Stimulated activated CD8-positive, alpha-beta memory T cell treated with anti-CD3 and anti-CD28 coated beads, Interleukin-15, amount 100 ng/mL, for 1 hour (primary cell): Measurements from ENCODE around the gene BFAR.
"Not testable (repeated sequence)": the region's sequence is repeated elsewhere in the genome, so short reads cannot be mapped to it uniquely, and the experiment has no call there.

Source experiments
- DNase-seq: peaks from one replicate; pipeline ENCODE4 v3.0.0-alpha.2; 2020; ENCODE audit warnings: low read depth

Gene BFAR

DNA sequence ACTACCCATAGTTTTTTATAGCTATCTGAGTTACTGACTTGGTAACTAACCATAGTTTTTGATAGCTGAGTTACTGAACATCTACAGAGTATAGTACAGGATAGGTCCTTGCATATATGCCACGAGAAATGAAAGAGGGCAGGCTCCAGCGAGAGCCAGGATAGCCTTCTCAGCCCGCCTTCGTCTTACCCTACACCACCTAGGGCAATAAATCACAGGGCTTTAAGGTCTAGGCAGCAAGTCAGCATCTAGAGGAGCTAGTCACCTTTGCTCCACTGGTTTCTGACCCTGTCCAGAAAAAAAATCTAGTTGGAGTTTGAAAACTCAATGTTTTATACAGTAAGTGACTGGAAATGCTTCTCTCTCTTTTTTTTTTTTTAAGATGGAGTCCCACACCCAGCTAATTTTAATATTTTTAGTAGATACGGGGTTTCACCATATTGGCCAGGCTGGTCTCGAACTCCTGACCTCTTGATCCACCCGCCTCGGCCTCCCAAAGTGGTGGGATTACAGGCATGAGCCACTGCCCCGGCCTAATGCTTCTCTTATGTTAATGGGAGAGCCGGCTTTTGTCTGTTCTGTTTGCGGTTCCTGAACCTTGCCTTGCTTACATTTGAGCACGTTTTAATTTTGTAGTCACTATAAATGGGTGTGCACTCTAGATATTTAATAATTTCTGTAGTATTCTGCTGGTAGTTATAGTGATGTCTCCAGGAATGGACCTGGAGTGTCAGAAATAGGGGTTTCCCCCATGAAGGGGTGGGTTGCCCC, 2.8 kb downstream of the BFAR start:
- no peak for DNase-seq

DNA sequence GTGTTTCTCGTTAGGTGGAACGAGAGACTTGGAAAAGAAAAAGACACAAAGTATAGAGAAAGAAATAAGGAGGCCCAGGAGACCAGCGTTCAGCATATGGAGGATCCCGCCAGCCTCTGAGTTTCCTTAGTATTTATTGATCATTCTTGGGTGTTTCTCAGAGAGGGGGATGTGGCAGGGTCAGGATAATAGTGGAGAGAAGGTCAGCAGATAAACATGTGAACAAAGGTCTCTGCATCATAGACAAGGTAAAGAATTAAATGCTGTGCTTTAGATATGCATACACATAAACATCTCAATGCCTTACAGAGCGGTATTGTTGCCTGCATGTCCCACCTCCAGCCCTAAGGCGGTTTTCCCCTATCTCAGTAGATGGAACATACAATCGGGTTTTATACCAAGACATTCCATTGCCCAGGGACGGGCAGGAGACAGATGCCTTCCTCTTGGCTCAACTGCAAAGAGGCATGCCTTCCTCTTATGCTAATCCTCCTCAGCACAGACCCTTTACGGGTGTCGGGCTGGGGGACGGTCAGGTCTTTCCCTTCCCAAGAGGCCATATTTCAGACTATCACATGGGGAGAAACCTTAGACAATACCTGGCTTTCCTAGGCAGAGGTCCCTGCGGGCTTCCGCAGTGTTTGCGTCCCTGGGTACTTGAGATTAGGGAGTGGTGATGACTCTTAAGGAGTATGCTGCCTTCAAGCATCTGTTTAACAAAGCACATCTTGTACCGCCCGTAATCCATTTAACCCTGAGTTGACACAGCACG, 3.6 kb downstream of the BFAR start:
- not testable (repeated sequence) for DNase-seq

- DNase-seq = not testable (repeated sequence)
Measured at GRCh38 chr16:14636951-14637240, 4.1 kb downstream of the BFAR start.

- no peak for DNase-seq
Measured at GRCh38 chr16:14640538-14640937, 7.8 kb downstream of the BFAR start.

GRCh38 chr16:14641206-14641605, 8.5 kb downstream of the BFAR start:
- DNase-seq = no peak

- DNase-seq = no peak
Measured at GRCh38 chr16:14641926-14642325, 9.2 kb downstream of the BFAR start.

DNA sequence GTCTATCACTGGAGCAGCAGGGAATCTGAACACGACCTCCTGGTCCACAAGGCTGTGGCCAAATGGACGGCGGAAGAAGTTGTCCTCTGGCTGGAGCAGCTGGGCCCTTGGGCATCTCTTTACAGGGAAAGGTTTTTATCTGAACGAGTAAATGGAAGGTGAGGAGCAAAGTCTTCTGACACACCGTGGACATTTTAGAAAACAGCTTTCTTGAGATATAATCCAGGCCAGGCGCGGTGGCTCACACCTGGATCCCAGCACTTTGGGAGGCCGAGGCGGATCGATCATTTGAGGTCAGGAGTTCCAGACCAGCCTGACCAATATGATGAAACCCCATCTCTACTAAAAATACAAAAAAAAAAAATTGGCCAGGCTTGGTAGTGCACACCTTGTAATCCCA, 17.1 kb downstream of the BFAR start:
- no peak for DNase-seq

DNA sequence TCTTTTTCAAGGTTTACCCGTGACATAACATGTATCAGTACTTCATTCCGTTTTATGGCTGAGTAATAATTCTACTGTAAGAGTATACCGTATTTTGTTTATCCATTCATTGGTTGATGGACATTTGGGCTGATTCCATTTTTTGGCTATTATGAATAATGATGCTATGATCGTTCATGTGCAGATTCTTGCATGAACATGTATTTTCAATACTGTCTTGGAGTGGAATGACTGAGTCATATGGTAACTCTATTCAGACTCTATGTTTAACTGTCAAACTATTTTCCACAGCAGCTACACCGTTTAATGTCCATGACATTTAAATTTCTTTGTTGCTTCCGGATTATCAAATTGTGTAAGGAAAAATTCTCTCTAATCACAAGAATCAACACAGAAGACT, 17.9 kb downstream of the BFAR start:
- DNase-seq = no peak

- no peak for DNase-seq
Measured at GRCh38 chr16:14652726-14653125, 20.0 kb downstream of the BFAR start.

DNA sequence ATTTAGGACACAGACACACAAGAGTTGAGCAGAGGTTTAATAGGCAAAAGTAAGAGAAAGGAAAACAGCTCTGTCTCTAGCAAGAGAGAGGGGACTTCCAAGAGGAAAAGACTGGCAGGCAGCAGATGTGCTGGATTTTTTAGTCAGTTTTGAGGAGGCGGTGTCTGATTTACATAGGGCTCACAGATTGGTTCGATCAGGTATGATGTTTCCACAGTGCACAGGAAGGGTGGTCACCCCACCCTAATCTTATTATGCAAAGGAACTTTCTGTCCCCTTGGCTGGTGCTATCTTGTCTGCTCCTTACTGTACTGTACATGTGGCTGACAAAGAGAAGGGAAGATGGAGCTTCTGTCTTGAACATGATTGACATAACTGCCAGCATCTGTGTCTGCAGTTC, 25.3 kb downstream of the BFAR start:
- DNase-seq = no peak

GRCh38 chr16:14667347-14668266, 34.9 kb downstream of the BFAR start:
- no peak for DNase-seq

GRCh38 chr16:14668556-14669223, 35.9 kb downstream of the BFAR start:
- no peak for DNase-seq

DNA sequence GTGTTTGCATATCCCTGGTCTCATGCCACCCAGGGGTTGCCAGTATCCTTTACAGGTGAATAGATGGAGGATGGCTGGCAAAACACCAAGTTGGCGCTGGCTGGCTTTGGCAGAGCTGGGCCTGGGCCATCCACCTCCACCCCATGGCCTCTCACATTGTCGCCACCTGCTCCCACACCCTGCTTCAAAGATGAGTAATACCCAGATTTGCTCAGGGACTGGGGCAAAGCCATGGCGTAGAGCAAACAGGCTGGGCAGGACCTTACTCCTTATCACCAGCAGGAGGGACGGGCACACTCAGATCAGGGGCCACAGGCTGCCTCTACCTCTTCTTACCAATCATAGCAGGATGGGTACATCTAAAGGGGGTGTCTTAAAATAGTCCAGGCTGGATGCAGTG, 37.0 kb downstream of the BFAR start:
- no peak for DNase-seq

DNA sequence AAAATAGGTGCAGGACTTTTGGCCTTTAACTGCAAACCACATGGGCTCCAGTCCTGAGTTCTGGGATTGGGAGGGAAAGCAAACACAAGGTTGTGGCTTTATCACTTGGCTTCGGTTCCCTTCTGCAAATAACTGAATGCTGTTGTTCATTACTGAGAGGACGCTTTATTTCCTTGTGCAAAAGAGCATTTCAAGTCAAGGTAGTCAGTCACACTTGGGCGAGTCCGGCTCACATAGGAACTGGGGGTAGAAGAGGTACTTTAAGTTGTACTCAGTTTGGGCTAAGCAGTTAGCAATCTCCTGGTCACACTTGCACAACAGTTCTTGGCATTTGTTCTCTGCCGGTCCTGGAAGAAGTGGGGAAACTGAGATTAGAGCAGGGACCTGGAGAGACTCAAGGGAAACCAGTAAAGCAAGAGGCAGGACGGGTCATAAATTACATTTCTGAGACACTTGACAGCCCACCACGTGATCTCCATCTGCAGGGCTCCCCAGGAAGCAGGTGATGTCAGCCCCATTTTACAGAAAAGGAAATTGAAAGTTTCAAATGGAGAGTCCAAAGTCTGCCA, 39.7 kb downstream of the BFAR start:
- DNase-seq = no peak

- no peak for DNase-seq
Measured at GRCh38 chr16:14676633-14677032, 43.9 kb downstream of the BFAR start.

GRCh38 chr16:14677627-14678026, 44.9 kb downstream of the BFAR start:
- no peak for DNase-seq

GRCh38 chr16:14678748-14679497, 46.2 kb downstream of the BFAR start:
- DNase-seq = no peak

DNA sequence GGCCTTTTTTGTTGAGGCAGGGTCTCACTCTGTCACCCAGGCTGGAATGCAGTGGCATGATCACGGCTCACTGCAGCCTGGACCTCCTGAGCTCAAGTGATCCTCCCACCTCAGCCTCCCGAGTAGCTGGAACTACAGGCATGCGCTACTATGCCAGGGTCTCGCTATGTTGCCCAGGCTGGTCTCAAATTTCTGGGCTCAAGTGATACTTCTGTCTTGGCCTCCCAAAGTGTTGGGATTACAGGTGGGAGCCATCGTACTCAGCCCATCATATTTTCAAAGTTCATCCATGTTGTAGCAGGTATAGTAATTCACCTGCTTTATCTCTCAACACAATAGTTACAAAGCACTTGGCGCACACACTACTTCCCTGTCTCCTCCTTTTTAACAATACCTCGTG, 47.6 kb downstream of the BFAR start:
- not testable (repeated sequence) for DNase-seq

DNA sequence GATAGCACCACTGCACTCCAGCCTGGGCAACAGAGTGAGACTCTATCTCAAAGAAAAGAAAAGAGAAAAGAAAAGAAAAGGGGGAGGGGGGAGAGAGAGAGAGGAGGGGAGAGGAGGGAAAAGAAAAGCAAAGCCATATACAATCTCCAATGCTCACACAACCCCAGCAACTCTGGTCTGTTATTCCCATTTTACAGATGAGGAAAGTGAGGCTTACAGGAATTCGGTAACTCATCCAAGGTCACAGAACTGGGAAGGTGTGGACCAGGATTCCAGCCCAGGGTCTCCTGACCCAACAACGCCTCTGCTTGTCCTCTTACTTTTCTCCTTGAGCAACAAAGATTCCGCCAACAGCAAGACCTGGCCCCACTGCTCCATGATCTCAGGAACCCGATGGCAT, 48.4 kb downstream of the BFAR start:
- no peak for DNase-seq

DNA sequence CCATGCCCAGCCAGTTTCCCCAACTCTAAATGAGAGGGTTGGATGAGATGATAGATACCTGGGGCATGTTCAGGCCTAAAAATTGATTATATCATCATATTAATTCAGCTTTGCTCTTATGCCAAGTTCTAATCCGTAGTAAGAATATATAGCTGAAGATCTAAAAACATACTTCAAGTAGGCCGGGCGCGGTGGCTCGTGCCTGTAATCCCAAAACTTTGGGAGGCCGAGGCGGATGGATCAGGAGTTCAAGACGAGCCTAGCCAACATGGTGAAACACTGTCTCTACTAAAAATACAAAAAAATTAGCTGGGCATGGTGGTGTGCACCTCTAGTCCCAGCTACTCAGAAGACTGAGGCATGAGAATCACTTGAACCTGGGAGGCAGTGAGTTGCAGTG, 49.4 kb downstream of the BFAR start:
- no peak for DNase-seq
